Measurements from ENCODE around the gene AASS.

DNA sequence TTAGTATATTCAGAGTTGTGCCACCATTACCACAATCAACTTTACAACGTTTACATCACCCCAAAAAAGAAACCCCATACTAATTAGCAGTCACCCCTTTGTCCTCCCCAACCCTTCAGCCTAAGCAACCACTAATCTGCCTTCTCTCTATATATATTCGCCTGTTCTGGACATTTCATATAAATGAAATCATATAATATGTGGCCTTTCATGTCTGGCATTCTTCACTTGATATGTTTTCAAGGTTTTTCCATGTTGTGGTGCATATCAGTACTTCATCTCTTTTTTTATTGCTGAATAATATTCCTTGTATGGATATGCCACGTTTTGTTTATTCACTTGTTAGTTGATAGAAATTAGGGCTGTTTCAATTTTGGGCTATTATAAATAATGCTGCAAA, 70.4 kb downstream of the AASS start:
- TF ChIP-seq CTCF (conservative IDR thresholded peaks at IDR 0.05; ENCODE audit: low read length): no peak
- no peak for TF ChIP-seq EZH2phosphoT487 (IDR thresholded peaks at IDR 0.05; ENCODE audit: borderline replicate concordance, low read depth, low read length)
